Limb (tissue), 2 donors: ENCODE data around the gene PHGDH.
"Not testable (repeated sequence)": the region's sequence is repeated elsewhere in the genome, so short reads cannot be mapped to it uniquely, and the experiment has no call there.

ENCODE experiments used
- DNase-seq, 2 donors: peaks; one replicate each; pipeline ENCODE4 v3.0.0-alpha.2; 2016; ENCODE audit errors: extremely low spot score in 2 of 2

The PHGDH gene

GRCh38 chr1:119762953-119763352, 51.2 kb downstream of the PHGDH start:
- no peak for DNase-seq

GRCh38 chr1:119764220-119764619, 52.5 kb downstream of the PHGDH start:
- DNase-seq: no peak

GRCh38 chr1:119766374-119766794, 54.6 kb downstream of the PHGDH start:
- no peak for DNase-seq

GRCh38 chr1:119767486-119767885, 55.8 kb downstream of the PHGDH start:
- no peak for DNase-seq

GRCh38 chr1:119768778-119769177, 57.0 kb downstream of the PHGDH start, which contains the start of gene HMGCS2:
Gene HMGCS2 (minus strand): TSS chr1:119768905. CDS start chr1:119768844, 61 bp downstream.
- no peak for DNase-seq

- DNase-seq: peak; percentile 48 to 60
Measured at GRCh38 chr1:119771016-119771415, 59.3 kb downstream of the PHGDH start.

- no peak for DNase-seq
Measured at GRCh38 chr1:119771770-119772169, 60.0 kb downstream of the PHGDH start.

- DNase-seq: no peak
Measured at GRCh38 chr1:119772298-119772697, 60.6 kb downstream of the PHGDH start.

- no peak for DNase-seq
Measured at GRCh38 chr1:119773711-119774241, 62.0 kb downstream of the PHGDH start.

GRCh38 chr1:119774746-119775490, 63.2 kb downstream of the PHGDH start:
- DNase-seq: no peak

- DNase-seq: no peak
Measured at GRCh38 chr1:119778359-119778758, 66.6 kb downstream of the PHGDH start.

- DNase-seq: no peak
Measured at GRCh38 chr1:119778886-119779560, 67.3 kb downstream of the PHGDH start.

GRCh38 chr1:119779869-119780356, 68.2 kb downstream of the PHGDH start:
- DNase-seq: peak in 1 of 2 donors; percentile 35

GRCh38 chr1:119781434-119782210, 69.9 kb downstream of the PHGDH start:
- no peak for DNase-seq

- no peak for DNase-seq
Measured at GRCh38 chr1:119782631-119783325, 71.0 kb downstream of the PHGDH start.

- no peak for DNase-seq
Measured at GRCh38 chr1:119783354-119784185, 71.8 kb downstream of the PHGDH start.

GRCh38 chr1:119784191-119784781, 72.6 kb downstream of the PHGDH start:
- peak in 1 of 2 donors; percentile 27 for DNase-seq

- DNase-seq: not testable (repeated sequence)
Measured at GRCh38 chr1:119786046-119786445, 74.3 kb downstream of the PHGDH start.

- not testable (repeated sequence) for DNase-seq
Measured at GRCh38 chr1:119786473-119787050, 74.8 kb downstream of the PHGDH start.
